ENCODE measurements around the gene MAN1A1.

MAN1A1 gene

DNA sequence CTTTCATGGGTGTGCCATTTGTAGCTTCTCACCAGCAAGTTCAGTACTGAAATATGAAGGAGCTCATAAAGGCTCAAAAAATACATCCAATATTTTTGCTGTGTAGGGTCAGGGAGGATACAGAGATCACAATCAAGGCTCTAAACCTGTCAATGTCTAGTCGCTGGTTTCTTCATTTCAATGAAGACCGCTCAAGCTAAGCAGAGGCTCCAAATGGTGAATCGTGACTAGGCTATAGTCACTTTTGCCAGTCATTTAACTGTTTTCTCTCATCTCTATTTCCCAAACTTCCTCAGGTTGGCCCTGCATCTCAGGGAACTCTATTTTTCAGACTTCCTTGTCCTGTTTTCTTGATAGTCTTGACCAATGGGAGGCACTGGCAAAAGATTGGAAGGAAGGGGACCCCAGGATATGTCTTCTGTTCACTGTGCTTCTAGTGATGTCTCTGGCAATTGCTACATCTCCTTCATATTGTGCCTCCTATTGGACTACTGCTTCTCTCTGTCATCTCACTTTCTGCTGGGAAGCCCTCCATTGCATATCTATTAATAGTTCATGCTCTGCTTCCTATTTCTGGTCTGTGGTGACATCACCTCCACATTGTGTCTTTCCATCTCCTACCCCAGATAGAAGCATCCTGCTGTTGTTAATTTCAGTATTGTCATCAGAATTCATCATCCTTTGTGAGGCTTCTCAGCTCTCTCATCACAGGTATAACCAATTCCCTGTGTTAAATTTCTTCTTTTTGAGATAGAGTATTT lies 183.4 kb downstream of the MAN1A1 start:
- Histone ChIP-seq H3K4me3 (ENCODE audit: low read length, poor library complexity, severe bottlenecking) (no peak overlapping the region), H3F3A (ENCODE audit: low read depth) (no peaks in the 10 kb centered on the region), H4K20me1 (ENCODE audit: insufficient read depth, low read length, poor library complexity, severe bottlenecking) (no peaks in the 10 kb centered on the region), H3K36me3 (ENCODE audit: insufficient read depth, low read length) (no peaks in the 10 kb centered on the region), H3K9me2 (replicated peaks; ENCODE audit: low read depth, low read length) (no peaks in the 10 kb centered on the region), H3K79me2 (ENCODE audit: insufficient read depth, low read length) (no peaks in the 10 kb centered on the region), H3K4me1 (ENCODE audit: insufficient read depth, low read length, poor library complexity, severe bottlenecking) (no peaks in the 10 kb centered on the region), H3K27me3 (ENCODE audit: insufficient read depth, low read length, poor library complexity, severe bottlenecking) (no peaks in the 10 kb centered on the region), H3K9me3 (ENCODE audit: insufficient read depth, low read depth, low read length) (no peaks in the 10 kb centered on the region), H3K4me2 (ENCODE audit: low read depth, low read length, poor library complexity, severe bottlenecking) (no peak overlapping the region), H3K9ac (ENCODE audit: low read depth, low read length, poor library complexity, severe bottlenecking) (no peak overlapping the region), H2AFZ (ENCODE audit: low read length) (no peak overlapping the region)
- TF ChIP-seq, protein P1, sequence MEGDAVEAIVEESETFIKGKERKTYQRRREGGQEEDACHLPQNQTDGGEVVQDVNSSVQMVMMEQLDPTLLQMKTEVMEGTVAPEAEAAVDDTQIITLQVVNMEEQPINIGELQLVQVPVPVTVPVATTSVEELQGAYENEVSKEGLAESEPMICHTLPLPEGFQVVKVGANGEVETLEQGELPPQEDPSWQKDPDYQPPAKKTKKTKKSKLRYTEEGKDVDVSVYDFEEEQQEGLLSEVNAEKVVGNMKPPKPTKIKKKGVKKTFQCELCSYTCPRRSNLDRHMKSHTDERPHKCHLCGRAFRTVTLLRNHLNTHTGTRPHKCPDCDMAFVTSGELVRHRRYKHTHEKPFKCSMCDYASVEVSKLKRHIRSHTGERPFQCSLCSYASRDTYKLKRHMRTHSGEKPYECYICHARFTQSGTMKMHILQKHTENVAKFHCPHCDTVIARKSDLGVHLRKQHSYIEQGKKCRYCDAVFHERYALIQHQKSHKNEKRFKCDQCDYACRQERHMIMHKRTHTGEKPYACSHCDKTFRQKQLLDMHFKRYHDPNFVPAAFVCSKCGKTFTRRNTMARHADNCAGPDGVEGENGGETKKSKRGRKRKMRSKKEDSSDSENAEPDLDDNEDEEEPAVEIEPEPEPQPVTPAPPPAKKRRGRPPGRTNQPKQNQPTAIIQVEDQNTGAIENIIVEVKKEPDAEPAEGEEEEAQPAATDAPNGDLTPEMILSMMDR (conservative IDR thresholded peaks at IDR 0.05; ENCODE audit: low read length), result no peak
- no peak for TF ChIP-seq EZH2phosphoT487 (IDR thresholded peaks at IDR 0.05; ENCODE audit: borderline replicate concordance)

DNA sequence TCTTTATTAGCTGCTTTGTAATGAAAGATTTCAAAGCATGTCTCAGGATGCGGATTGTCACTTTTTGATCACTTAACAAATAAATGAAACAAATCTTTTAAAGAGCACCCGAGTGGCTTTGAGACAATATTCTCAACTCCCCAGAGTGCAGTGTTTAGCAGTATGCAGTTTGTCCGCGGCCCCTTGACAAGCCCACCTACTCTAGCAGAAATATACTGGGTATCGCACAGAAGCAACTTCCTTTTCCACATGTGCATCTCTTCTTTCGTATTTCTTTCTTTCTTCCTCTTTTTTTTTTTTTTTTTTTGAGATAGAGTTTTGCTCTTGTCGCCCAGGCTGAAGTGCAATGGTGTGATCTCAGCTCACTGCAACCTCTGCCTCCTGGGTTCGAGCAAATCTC lies 186.6 kb downstream of the MAN1A1 start:
- no peak for TF ChIP-seq EZH2phosphoT487 (IDR thresholded peaks at IDR 0.05; ENCODE audit: borderline replicate concordance)
- TF ChIP-seq, protein P1 (conservative IDR thresholded peaks at IDR 0.05; ENCODE audit: low read length), result no peak
- no peaks in the 10 kb centered on the region for H3K9me3 ChIP-seq (ENCODE audit: insufficient read depth, low read depth, low read length)
- no peaks in the 10 kb centered on the region for H3K4me1 ChIP-seq (ENCODE audit: insufficient read depth, low read length, poor library complexity, severe bottlenecking)
- no peaks in the 10 kb centered on the region for H3K36me3 ChIP-seq (ENCODE audit: insufficient read depth, low read length)
- H3K4me3 ChIP-seq (ENCODE audit: low read length, poor library complexity, severe bottlenecking), result no peak overlapping the region
- no peak overlapping the region for H3K9ac ChIP-seq (ENCODE audit: low read depth, low read length, poor library complexity, severe bottlenecking)
- no peaks in the 10 kb centered on the region for H3K79me2 ChIP-seq (ENCODE audit: insufficient read depth, low read length)
- H3K27me3 ChIP-seq (ENCODE audit: insufficient read depth, low read length, poor library complexity, severe bottlenecking), result no peaks in the 10 kb centered on the region
- no peaks in the 10 kb centered on the region for H3K9me2 ChIP-seq (replicated peaks; ENCODE audit: low read depth, low read length)
- no peak overlapping the region for H3K4me2 ChIP-seq (ENCODE audit: low read depth, low read length, poor library complexity, severe bottlenecking)
- no peaks in the 10 kb centered on the region for H3F3A ChIP-seq (ENCODE audit: low read depth)
- H4K20me1 ChIP-seq (ENCODE audit: insufficient read depth, low read length, poor library complexity, severe bottlenecking), result no peaks in the 10 kb centered on the region
- H2AFZ ChIP-seq (ENCODE audit: low read length), result no peak overlapping the region

DNA sequence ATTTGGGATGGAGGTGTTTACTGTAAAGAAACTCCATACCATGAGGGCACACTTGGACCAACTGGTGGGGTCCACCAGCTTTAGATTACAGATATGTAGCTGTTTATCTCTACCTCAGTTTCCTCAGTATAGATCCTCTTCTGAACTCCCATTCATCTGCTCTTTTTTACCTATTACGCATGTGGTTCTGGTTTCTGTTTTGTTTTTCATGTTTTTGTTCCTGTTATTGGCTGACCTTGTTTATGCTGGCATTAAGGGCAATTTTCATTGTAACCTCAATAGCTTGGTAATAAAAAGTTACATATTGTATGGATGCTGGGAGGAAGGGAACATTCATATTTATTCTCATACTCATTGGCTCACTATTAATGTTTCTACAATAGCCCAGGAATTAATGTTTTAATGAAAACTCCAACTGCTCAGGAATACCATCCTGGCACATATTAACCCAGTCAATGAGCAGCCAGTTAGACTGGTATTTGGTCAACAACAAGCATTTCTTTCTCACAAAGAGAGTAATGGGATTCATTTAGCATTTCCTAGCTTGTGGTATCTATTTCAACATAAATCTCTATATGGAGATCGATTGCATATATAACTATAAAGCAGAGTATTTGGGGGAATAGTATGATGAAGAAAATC lies 187.3 kb downstream of the MAN1A1 start:
- no peak overlapping the region for H3K4me3 ChIP-seq (ENCODE audit: low read length, poor library complexity, severe bottlenecking)
- H3K36me3 ChIP-seq (ENCODE audit: insufficient read depth, low read length), result no peaks in the 10 kb centered on the region
- no peak for TF ChIP-seq EZH2phosphoT487 (IDR thresholded peaks at IDR 0.05; ENCODE audit: borderline replicate concordance)
- TF ChIP-seq, protein P1 (conservative IDR thresholded peaks at IDR 0.05; ENCODE audit: low read length), result no peak
- no peaks in the 10 kb centered on the region for H3F3A ChIP-seq (ENCODE audit: low read depth)
- no peaks in the 10 kb centered on the region for H3K27me3 ChIP-seq (ENCODE audit: insufficient read depth, low read length, poor library complexity, severe bottlenecking)
- no peaks in the 10 kb centered on the region for H4K20me1 ChIP-seq (ENCODE audit: insufficient read depth, low read length, poor library complexity, severe bottlenecking)
- H3K4me2 ChIP-seq (ENCODE audit: low read depth, low read length, poor library complexity, severe bottlenecking), result no peak overlapping the region
- H3K4me1 ChIP-seq (ENCODE audit: insufficient read depth, low read length, poor library complexity, severe bottlenecking), result peaks cover 2% of the 10 kb centered on the region
- H2AFZ ChIP-seq (ENCODE audit: low read length), result no peak overlapping the region
- H3K79me2 ChIP-seq (ENCODE audit: insufficient read depth, low read length), result no peaks in the 10 kb centered on the region
- no peak overlapping the region for H3K9ac ChIP-seq (ENCODE audit: low read depth, low read length, poor library complexity, severe bottlenecking)
- H3K9me2 ChIP-seq (replicated peaks; ENCODE audit: low read depth, low read length), result no peaks in the 10 kb centered on the region
- H3K9me3 ChIP-seq (ENCODE audit: insufficient read depth, low read depth, low read length), result no peaks in the 10 kb centered on the region

All from Loucy (cell line).